ENCODE data around the gene CRB3. TPM values are rescaled to one million over a fixed set of nuclear protein-coding genes. Genes with fewer than 3 reads are reported as not detected.

The CRB3 gene
- total RNA-seq, 1 experiment from 2014 or later = 29.9 TPM

GRCh38 chr19:6501740-6502648 lies 37.9 kb downstream of the CRB3 start, which contains the start of gene TUBB4A:
TSS of gene TUBB4A (minus strand) at chr19:6502309. CDS start at chr19:6502212, 97 bp downstream.
- peak; percentile 63 for ATAC-seq
- POLR2A ChIA-PET = no interaction called here
- peak; percentile 70; the same call in 1 of the 2 replicates for TF ChIP-seq TP53 (CRISPR knock-in tag; IDR thresholded peaks at IDR 0.05)
- TF ChIP-seq, protein P1, sequence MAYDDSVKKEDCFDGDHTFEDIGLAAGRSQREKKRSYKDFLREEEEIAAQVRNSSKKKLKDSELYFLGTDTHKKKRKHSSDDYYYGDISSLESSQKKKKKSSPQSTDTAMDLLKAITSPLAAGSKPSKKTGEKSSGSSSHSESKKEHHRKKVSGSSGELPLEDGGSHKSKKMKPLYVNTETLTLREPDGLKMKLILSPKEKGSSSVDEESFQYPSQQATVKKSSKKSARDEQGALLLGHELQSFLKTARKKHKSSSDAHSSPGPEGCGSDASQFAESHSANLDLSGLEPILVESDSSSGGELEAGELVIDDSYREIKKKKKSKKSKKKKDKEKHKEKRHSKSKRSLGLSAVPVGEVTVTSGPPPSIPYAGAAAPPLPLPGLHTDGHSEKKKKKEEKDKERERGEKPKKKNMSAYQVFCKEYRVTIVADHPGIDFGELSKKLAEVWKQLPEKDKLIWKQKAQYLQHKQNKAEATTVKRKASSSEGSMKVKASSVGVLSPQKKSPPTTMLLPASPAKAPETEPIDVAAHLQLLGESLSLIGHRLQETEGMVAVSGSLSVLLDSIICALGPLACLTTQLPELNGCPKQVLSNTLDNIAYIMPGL (CRISPR knock-in tag; IDR thresholded peaks at IDR 0.05) = peak; percentile 69; the same call in 1 of the 2 replicates
- TF ChIP-seq SP1 (CRISPR knock-in tag; conservative IDR thresholded peaks at IDR 0.05) = peak; percentile 70
- TF ChIP-seq ERG (CRISPR knock-in tag; IDR thresholded peaks at IDR 0.05) = no peak
- peak; percentile 49 for TF ChIP-seq ZNF423 (CRISPR knock-in tag; IDR thresholded peaks at IDR 0.05)
- peak; percentile 75; the same call in 1 of the 2 replicates for TF ChIP-seq ZNF263 (CRISPR knock-in tag; IDR thresholded peaks at IDR 0.05; ENCODE audit: low read depth)
- 0 out of 2 replicates have a peak, but pooled peaks have one; percentile 28 for TF ChIP-seq CBFB (CRISPR knock-in tag; IDR thresholded peaks at IDR 0.05; ENCODE audit: low read depth)
- TF ChIP-seq, protein P2, sequence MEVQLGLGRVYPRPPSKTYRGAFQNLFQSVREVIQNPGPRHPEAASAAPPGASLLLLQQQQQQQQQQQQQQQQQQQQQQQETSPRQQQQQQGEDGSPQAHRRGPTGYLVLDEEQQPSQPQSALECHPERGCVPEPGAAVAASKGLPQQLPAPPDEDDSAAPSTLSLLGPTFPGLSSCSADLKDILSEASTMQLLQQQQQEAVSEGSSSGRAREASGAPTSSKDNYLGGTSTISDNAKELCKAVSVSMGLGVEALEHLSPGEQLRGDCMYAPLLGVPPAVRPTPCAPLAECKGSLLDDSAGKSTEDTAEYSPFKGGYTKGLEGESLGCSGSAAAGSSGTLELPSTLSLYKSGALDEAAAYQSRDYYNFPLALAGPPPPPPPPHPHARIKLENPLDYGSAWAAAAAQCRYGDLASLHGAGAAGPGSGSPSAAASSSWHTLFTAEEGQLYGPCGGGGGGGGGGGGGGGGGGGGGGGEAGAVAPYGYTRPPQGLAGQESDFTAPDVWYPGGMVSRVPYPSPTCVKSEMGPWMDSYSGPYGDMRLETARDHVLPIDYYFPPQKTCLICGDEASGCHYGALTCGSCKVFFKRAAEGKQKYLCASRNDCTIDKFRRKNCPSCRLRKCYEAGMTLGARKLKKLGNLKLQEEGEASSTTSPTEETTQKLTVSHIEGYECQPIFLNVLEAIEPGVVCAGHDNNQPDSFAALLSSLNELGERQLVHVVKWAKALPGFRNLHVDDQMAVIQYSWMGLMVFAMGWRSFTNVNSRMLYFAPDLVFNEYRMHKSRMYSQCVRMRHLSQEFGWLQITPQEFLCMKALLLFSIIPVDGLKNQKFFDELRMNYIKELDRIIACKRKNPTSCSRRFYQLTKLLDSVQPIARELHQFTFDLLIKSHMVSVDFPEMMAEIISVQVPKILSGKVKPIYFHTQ (CRISPR knock-in tag; IDR thresholded peaks at IDR 0.05) = no peak
- TF ChIP-seq ZBTB21 (CRISPR knock-in tag; IDR thresholded peaks at IDR 0.05; ENCODE audit: borderline replicate concordance) = peak; percentile 66; the same call in 1 of the 2 replicates
- 0 out of 2 replicates have a peak, but pooled peaks have one; percentile 5 for TF ChIP-seq FOXK1 (CRISPR knock-in tag; IDR thresholded peaks at IDR 0.05)
- TF ChIP-seq, protein P3, sequence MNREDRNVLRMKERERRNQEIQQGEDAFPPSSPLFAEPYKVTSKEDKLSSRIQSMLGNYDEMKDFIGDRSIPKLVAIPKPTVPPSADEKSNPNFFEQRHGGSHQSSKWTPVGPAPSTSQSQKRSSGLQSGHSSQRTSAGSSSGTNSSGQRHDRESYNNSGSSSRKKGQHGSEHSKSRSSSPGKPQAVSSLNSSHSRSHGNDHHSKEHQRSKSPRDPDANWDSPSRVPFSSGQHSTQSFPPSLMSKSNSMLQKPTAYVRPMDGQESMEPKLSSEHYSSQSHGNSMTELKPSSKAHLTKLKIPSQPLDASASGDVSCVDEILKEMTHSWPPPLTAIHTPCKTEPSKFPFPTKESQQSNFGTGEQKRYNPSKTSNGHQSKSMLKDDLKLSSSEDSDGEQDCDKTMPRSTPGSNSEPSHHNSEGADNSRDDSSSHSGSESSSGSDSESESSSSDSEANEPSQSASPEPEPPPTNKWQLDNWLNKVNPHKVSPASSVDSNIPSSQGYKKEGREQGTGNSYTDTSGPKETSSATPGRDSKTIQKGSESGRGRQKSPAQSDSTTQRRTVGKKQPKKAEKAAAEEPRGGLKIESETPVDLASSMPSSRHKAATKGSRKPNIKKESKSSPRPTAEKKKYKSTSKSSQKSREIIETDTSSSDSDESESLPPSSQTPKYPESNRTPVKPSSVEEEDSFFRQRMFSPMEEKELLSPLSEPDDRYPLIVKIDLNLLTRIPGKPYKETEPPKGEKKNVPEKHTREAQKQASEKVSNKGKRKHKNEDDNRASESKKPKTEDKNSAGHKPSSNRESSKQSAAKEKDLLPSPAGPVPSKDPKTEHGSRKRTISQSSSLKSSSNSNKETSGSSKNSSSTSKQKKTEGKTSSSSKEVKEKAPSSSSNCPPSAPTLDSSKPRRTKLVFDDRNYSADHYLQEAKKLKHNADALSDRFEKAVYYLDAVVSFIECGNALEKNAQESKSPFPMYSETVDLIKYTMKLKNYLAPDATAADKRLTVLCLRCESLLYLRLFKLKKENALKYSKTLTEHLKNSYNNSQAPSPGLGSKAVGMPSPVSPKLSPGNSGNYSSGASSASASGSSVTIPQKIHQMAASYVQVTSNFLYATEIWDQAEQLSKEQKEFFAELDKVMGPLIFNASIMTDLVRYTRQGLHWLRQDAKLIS (CRISPR knock-in tag; IDR thresholded peaks at IDR 0.05; ENCODE audit: borderline replicate concordance) = no peak
- no peaks in the 10 kb centered on the region for H3K9me3 Mint-ChIP-seq
- peak within 1 kb of the TSS; percentile 83 for H3K4me3 Mint-ChIP-seq
- CTCF ChIA-PET = interaction anchor here (0.8 to 1.8 kb wide), 5 partner anchors 14 to 362 kb away, joined by 3 to 7 read pairs (median 4); partner anchors contain the start of gene DENND1C
- no peak within 1 kb of the TSS for H3K27ac Mint-ChIP-seq
- DNase-seq (ENCODE audit: low spot score) = peak; percentile 50
- peaks cover 31% of the 10 kb centered on the region for H3K27me3 Mint-ChIP-seq (ENCODE audit: low read depth)
- peaks cover 6% of the 10 kb centered on the region for H3K4me1 Mint-ChIP-seq
- H3K36me3 Mint-ChIP-seq = no peaks in the 10 kb centered on the region
